HepG2 (cell line): ENCODE measurements around the gene ITGB1. TPM values are rescaled to one million over a fixed set of nuclear protein-coding genes. Genes with fewer than 3 reads are reported as not detected.

Experiments
- ATAC-seq: fragments of 200-7000 bp; cut with Tn5 transposase; 3 replicates; pipeline ENCODE4 v1.9.1; 2020; ENCODE audit warnings: mild to moderate bottlenecking, moderate library complexity
- BruUV-seq: library from RNA; stranded (reverse); fragments of 400-500 nt; replicated peaks from 2 replicates; lab custom pipeline; 2021; lab: Mats Ljungman, UMichigan
- CTCF ChIA-PET: fragments of 300-600 bp; formaldehyde crosslinking; extraction: SDS; loops from one replicate; lab custom pipeline; 2021; ENCODE audit warnings: low total read pairs, inconsistent platforms, low intra/inter-chr PET ratio; lab: Yijun Ruan, JAX
- POLR2A ChIA-PET: fragments of 350-600 bp; sonication (Branson Sonifier 250); formaldehyde crosslinking; loops from one replicate; lab custom pipeline; 2020; ENCODE audit warnings: antibody characterized with exemption, inconsistent platforms; lab: Yijun Ruan, JAX
- DNase-seq: peaks from one replicate; pipeline ENCODE4 v3.0.0-alpha.2; 2015; ENCODE audit warnings: low spot score
- FAIRE-seq: peaks from 3 replicates; lab custom pipeline; 2011; peaks lifted over from hg19 to GRCh38; lab: Jason Lieb, UNC
- H2AFZ ChIP-seq: one replicate; pipeline ENCODE4 v1.6.1; 2011; ENCODE audit warnings: low read length, inconsistent platforms
- H3K27ac ChIP-seq: fragments of 300-600 bp; 3 replicates; pipeline ENCODE4 v1.8.0; 2011; ENCODE audit warnings: mixed run types, mild to moderate bottlenecking, mixed read lengths, low read length, inconsistent platforms; ENCODE audit not compliant: insufficient read depth; ENCODE audit errors: extremely low read length
- H3K27me3 ChIP-seq, 2 experiments: fragments of 200-600 bp in 1 of 2; 2 replicates in 1 of 2; 3 replicates in 1 of 2; pipeline versions ENCODE4 v1.6.0 to v1.8.0; 2011; ENCODE audit warnings: low read length in 2 of 2, mild to moderate bottlenecking in 2 of 2, moderate library complexity in 2 of 2, inconsistent platforms in 1 of 2; ENCODE audit not compliant: insufficient read depth in 2 of 2, control insufficient read depth in 1 of 2
- H3K36me3 ChIP-seq, 2 experiments: fragments of 200-600 bp in 1 of 2; replicated peaks in 1 of 2; 2 replicates in 1 of 2; 3 replicates in 1 of 2; pipeline versions ENCODE4 v1.5.1 to v1.8.0; 2011; ENCODE audit warnings: low read length in 2 of 2, inconsistent platforms in 1 of 2; ENCODE audit not compliant: insufficient read depth in 2 of 2, control insufficient read depth in 1 of 2
- H3K4me1 ChIP-seq: 2 replicates; pipeline ENCODE4 v1.5.1; 2012; ENCODE audit warnings: low read length, inconsistent platforms; ENCODE audit not compliant: insufficient read depth
- H3K4me2 ChIP-seq: 2 replicates; pipeline ENCODE4 v1.6.0; 2011; ENCODE audit warnings: low read depth, low read length, inconsistent platforms
- H3K4me3 ChIP-seq, 3 experiments: fragments of 200-600 bp in 1 of 3; sonication (generic), shearing (Covaris generic) in 1 of 3; replicated peaks in 1 of 3; 2 replicates each; pipeline ENCODE4 v1.5.1; 2011 to 2016; ENCODE audit warnings: low read length in 3 of 3, inconsistent platforms in 2 of 3, low read depth in 2 of 3, mild to moderate bottlenecking in 2 of 3, control low read depth in 1 of 3, mixed read lengths in 1 of 3; ENCODE audit not compliant: insufficient read depth in 1 of 3
- H3K79me2 ChIP-seq: one replicate; pipeline ENCODE4 v1.6.1; 2011; ENCODE audit warnings: low read length, inconsistent platforms; ENCODE audit not compliant: insufficient read depth
- H3K9ac ChIP-seq: 2 replicates; pipeline ENCODE4 v1.6.0; 2011; ENCODE audit warnings: mild to moderate bottlenecking, low read depth, low read length, inconsistent platforms; ENCODE audit not compliant: insufficient read depth
- H3K9me3 ChIP-seq: 2 replicates; pipeline ENCODE4 v1.5.1; 2012; ENCODE audit warnings: mild to moderate bottlenecking, low read length
- H4K20me1 ChIP-seq: 2 replicates; pipeline ENCODE4 v1.6.0; 2011; ENCODE audit warnings: inconsistent platforms, mild to moderate bottlenecking, low read length, moderate library complexity; ENCODE audit not compliant: insufficient read depth
- AKAP8 ChIP-seq: sonication (generic); formaldehyde crosslinking; IDR thresholded peaks from 2 replicates; pipeline ENCODE4 v1.5.1; 2020; ENCODE audit warnings: mild to moderate bottlenecking, missing genetic modification reagents
- CC2D1A ChIP-seq: sonication (generic); formaldehyde crosslinking; IDR thresholded peaks from 2 replicates; pipeline ENCODE4 v1.8.1; 2023; ENCODE audit warnings: mild to moderate bottlenecking, missing genetic modification reagents
- CEBPG ChIP-seq: IDR thresholded peaks from 2 replicates; pipeline ENCODE4 v1.6.1; 2016
- DDIT3 ChIP-seq: sonication (generic); formaldehyde crosslinking; IDR thresholded peaks from 2 replicates; pipeline ENCODE4 v1.4.0; 2020; ENCODE audit warnings: mild to moderate bottlenecking, missing genetic modification reagents
- KDM1A ChIP-seq: IDR thresholded peaks from 2 replicates; pipeline ENCODE4 v1.6.1; 2016; ENCODE audit warnings: missing compliant biosample characterization
- MED1 ChIP-seq: sonication (generic); formaldehyde crosslinking; IDR thresholded peaks from 2 replicates; pipeline ENCODE4 v1.4.0; 2020; ENCODE audit warnings: missing genetic modification reagents
- NPAS2 ChIP-seq: sonication (generic); formaldehyde crosslinking; IDR thresholded peaks from 2 replicates; pipeline ENCODE4 v1.8.0; 2022; ENCODE audit warnings: mild to moderate bottlenecking, missing genetic modification reagents, borderline replicate concordance
- SCMH1 ChIP-seq: sonication (generic); formaldehyde crosslinking; IDR thresholded peaks from 2 replicates; pipeline ENCODE4 v1.9.0; 2021; ENCODE audit warnings: missing genetic modification reagents, mild to moderate bottlenecking, borderline replicate concordance
- YEATS2 ChIP-seq: sonication (generic); formaldehyde crosslinking; IDR thresholded peaks from 2 replicates; pipeline ENCODE4 v1.4.0; 2020; ENCODE audit warnings: missing genetic modification reagents, borderline replicate concordance
- ZMYM3 ChIP-seq: sonication (generic); formaldehyde crosslinking; IDR thresholded peaks from 2 replicates; pipeline ENCODE4 v1.5.1; 2020; ENCODE audit warnings: mild to moderate bottlenecking, missing genetic modification reagents
- ZNF276 ChIP-seq: sonication (generic); formaldehyde crosslinking; IDR thresholded peaks from 2 replicates; pipeline ENCODE4 v1.4.0; 2020; ENCODE audit warnings: mild to moderate bottlenecking, low read depth, missing genetic modification reagents
- ZNF749 ChIP-seq: sonication (generic); formaldehyde crosslinking; IDR thresholded peaks from 2 replicates; pipeline ENCODE4 v1.8.0; 2022; ENCODE audit warnings: mild to moderate bottlenecking, missing genetic modification reagents, moderate library complexity, borderline replicate concordance
- ZNF768 ChIP-seq: sonication (generic); formaldehyde crosslinking; IDR thresholded peaks from 2 replicates; pipeline ENCODE4 v1.4.0; 2020; ENCODE audit warnings: missing genetic modification reagents
- ZNF770 ChIP-seq: sonication (generic); formaldehyde crosslinking; IDR thresholded peaks from 2 replicates; pipeline ENCODE4 v1.5.0; 2020; ENCODE audit warnings: mild to moderate bottlenecking, missing genetic modification reagents
- WGBS: methylation state at CpG from one replicate; pipeline ENCODE4 v1.1.6; 2017; ENCODE audit warnings: low lambda C conversion rate; 5-methylcytosine and 5-hydroxymethylcytosine counted together
- in situ Hi-C: cut with HindIII; loops from 2 replicates; pipeline ENCODE4 v1.10.0; 2017; ENCODE audit warnings: low pct_unique_long_range_greater_than_20kb; ENCODE audit not compliant: extremely low pct_ligation_motif_present
- intact Hi-C: fragments of 100-400 bp; cut with micrococcal nuclease; formaldehyde crosslinking; loops from one replicate; pipeline ENCODE4 v1.10.0; 2022; ENCODE audit not compliant: unreplicated experiment
- polyA plus RNA-seq, 8 experiments: library from polyadenylated mRNA; depleted of rRNA in 3 of 8; stranded (reverse) in 7 of 8; unstranded in 1 of 8; fragments of >200 nt; fragmentation: Illumina TruSeq in 4 of 8; extraction: Trizol in 4 of 8; gene quantifications; 2 replicates each; pipeline versions ENCODE4 v1.2.1 to v1.2.3, GENCODE V29; 2011 to 2016; ENCODE audit warnings: low read depth in 4 of 8, missing spikeins in 1 of 8, mixed read lengths in 1 of 8; ENCODE audit not compliant: insufficient read depth in 1 of 8
- total RNA-seq, 5 experiments: library from RNA; depleted of rRNA; stranded (reverse); fragments of >200 nt; fragmentation: Illumina TruSeq; extraction: Trizol; gene quantifications; 2 replicates each; pipeline ENCODE4 v1.2.3, GENCODE V29; 2016; ENCODE audit warnings: low read depth in 1 of 5

Gene ITGB1
- total and polyA plus RNA-seq, 2 of the 13 experiments (the other 11 are each of a cell fraction or from before 2014, with no cell fraction given) = 190 to 204 TPM

- H3K27ac ChIP-seq = peak overlapping the region; percentile 35
- H3K9ac ChIP-seq = peak overlapping the region; percentile 50
- H3K4me3 ChIP-seq = peak overlapping the region in 2 of 3 experiments; percentile 22 to 34; a peak in 4 of 6 replicates
- no peaks in the 10 kb centered on the region for H3K79me2 ChIP-seq
- no peak for ATAC-seq
- peak overlapping the region; percentile 37 for H2AFZ ChIP-seq
- H3K27me3 ChIP-seq = no peaks in the 10 kb centered on the region; a peak in 1 of 5 replicates
- H3K4me2 ChIP-seq = peak overlapping the region; percentile 75
- DNase-seq = no peak
- CTCF ChIA-PET = no interaction called here
- BruUV-seq = no TSS peak
- intact Hi-C loops (no loop called here), in situ Hi-C loops (no loop called here)
- no peaks in the 10 kb centered on the region for H3K9me3 ChIP-seq
- H3K4me1 ChIP-seq = peaks cover 60% of the 10 kb centered on the region
- FAIRE-seq = no peak
- no peaks in the 10 kb centered on the region for H4K20me1 ChIP-seq
- WGBS = 45% methylated on average over 4 of the region's 4 CpGs
- TF ChIP-seq CC2D1A (CRISPR knock-in tag) (no peak), MED1 (CRISPR knock-in tag) (no peak), YEATS2 (CRISPR knock-in tag) (no peak)
- TF ChIP-seq, all 625 proteins: peak for 0
- POLR2A ChIA-PET = interaction anchor here (0.7 to 2.9 kb wide), 5 partner anchors 13 to 540 kb away, joined by 3 to 9 read pairs (median 5); partner anchors contain the start of gene CCDC7
- H3K36me3 ChIP-seq = no peaks in the 10 kb centered on the region
Measured at GRCh38 chr10:32985341-32985764, 27.3 kb upstream of the ITGB1 start.

GRCh38 chr10:32984003-32984600 lies 26.1 kb upstream of the ITGB1 start:
- FAIRE-seq = no peak
- in situ Hi-C loops (no loop called here), intact Hi-C loops (loop anchor here (5.0 kb wide), 1 partner anchor 42 kb away; no protein-coding TSS in a partner anchor)
- H4K20me1 ChIP-seq = no peaks in the 10 kb centered on the region
- H3K79me2 ChIP-seq = no peaks in the 10 kb centered on the region
- WGBS = 81% methylated on average over 4 of the region's 4 CpGs
- peak overlapping the region; percentile 71 for H3K27ac ChIP-seq
- H2AFZ ChIP-seq = no peak overlapping the region
- H3K36me3 ChIP-seq = no peaks in the 10 kb centered on the region
- H3K9ac ChIP-seq = no peak overlapping the region
- ChIA-PET CTCF (no interaction called here), POLR2A (interaction anchor here (2.9 to 4.8 kb wide), 2 partner anchors 12 to 25 kb away, joined by 9 to 47 read pairs; no protein-coding TSS in a partner anchor)
- no peaks in the 10 kb centered on the region; a peak in 1 of 5 replicates for H3K27me3 ChIP-seq
- ATAC-seq = no peak
- H3K4me2 ChIP-seq = peak overlapping the region; percentile 98
- peaks cover 64% of the 10 kb centered on the region for H3K4me1 ChIP-seq
- no peak for DNase-seq
- H3K4me3 ChIP-seq = peak overlapping the region in 1 of 3 experiments; percentile 45; a peak in 1 of 6 replicates
- H3K9me3 ChIP-seq = no peaks in the 10 kb centered on the region
- BruUV-seq = no TSS peak
- TF ChIP-seq SCMH1 (CRISPR knock-in tag) (no peak), CEBPG (CRISPR knock-in tag) (0 out of 2 replicates have a peak, but pooled peaks have one; percentile 22), ZNF770 (peak; percentile 71), NPAS2 (CRISPR knock-in tag) (no peak), ZMYM3 (CRISPR knock-in tag) (peak; percentile 66), ZNF768 (CRISPR knock-in tag) (peak; percentile 38; the same call in 1 of the 2 replicates), ZNF749 (CRISPR knock-in tag) (no peak), ZNF276 (CRISPR knock-in tag) (no peak), AKAP8 (CRISPR knock-in tag) (no peak), KDM1A (CRISPR knock-in tag) (peak; percentile 59; the same call in 1 of the 2 replicates), DDIT3 (CRISPR knock-in tag) (no peak)
